ENCODE data around the gene UBASH3A.
A peak's percentile ranks its signal among the peaks of the same experiment; 100 is the strongest.

UBASH3A gene

GRCh38 chr21:42493109-42494060 is 89.7 kb downstream of the UBASH3A start:
- TF ChIP-seq CTCF (IDR thresholded peaks at IDR 0.05; ENCODE audit: low read depth, low read length) = no peak
- no peak for DNase-seq (ENCODE audit: low read depth in 2 of 2)
- H3K4me3 ChIP-seq (replicated peaks in 1 of 2; ENCODE audit: low read depth in 2 of 2, low read length in 2 of 2) = no peak overlapping the region

GRCh38 chr21:42495027-42495426 is 91.3 kb downstream of the UBASH3A start:
- H3K4me3 ChIP-seq (replicated peaks in 1 of 2; ENCODE audit: low read depth in 2 of 2, low read length in 2 of 2) = no peak overlapping the region

GRCh38 chr21:42495765-42496119 is 92.0 kb downstream of the UBASH3A start:
- peak overlapping the region; percentile 61 to 69 for H3K4me3 ChIP-seq (replicated peaks in 1 of 2; ENCODE audit: low read depth in 2 of 2, low read length in 2 of 2)
- peak in 1 of 2 donors; percentile 24 for DNase-seq (ENCODE audit: low read depth in 2 of 2)
- TF ChIP-seq CTCF (IDR thresholded peaks at IDR 0.05; ENCODE audit: low read depth, low read length) = no peak

More at GRCh38 chr21:42495027-42495426, 91.3 kb downstream of the UBASH3A start:
- no peak for TF ChIP-seq CTCF (IDR thresholded peaks at IDR 0.05; ENCODE audit: low read depth, low read length)
- no peak for DNase-seq (ENCODE audit: low read depth in 2 of 2)

GRCh38 chr21:42496120-42496838 is 92.6 kb downstream of the UBASH3A start, which contains the start of gene RSPH1:
Gene RSPH1, minus strand, starts transcription at chr21:42496224. Its CDS starts 38 bp downstream, at chr21:42496186.
- DNase-seq (ENCODE audit: low read depth in 2 of 2) = peak; percentile 98
- peak within 1 kb of the TSS; percentile 61 to 69 for H3K4me3 ChIP-seq (replicated peaks in 1 of 2; ENCODE audit: low read depth in 2 of 2, low read length in 2 of 2)
- TF ChIP-seq CTCF (IDR thresholded peaks at IDR 0.05; ENCODE audit: low read depth, low read length) = no peak

DNA sequence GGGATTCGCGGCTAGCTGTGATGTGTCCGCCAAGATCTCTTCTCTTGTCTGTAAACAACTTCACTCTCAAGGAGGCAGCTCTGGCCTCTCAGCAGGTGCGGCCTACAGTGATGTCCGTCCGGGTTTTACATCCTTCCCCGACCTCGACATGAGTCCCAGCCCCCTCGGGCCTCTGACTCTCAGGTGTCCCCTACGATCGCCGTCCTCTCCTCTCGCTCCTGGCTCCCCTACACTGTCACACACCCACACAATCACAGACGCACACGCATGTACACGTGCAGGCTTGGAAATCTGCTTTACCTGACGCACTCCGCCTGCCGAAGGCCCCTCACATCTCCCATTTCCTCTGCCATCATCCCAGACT is 93.1 kb downstream of the UBASH3A start:
- TF ChIP-seq CTCF (IDR thresholded peaks at IDR 0.05; ENCODE audit: low read depth, low read length) = no peak
- peak overlapping the region; percentile 58 to 69 for H3K4me3 ChIP-seq (replicated peaks in 1 of 2; ENCODE audit: low read depth in 2 of 2, low read length in 2 of 2)
- DNase-seq (ENCODE audit: low read depth in 2 of 2) = no peak

All from cardiac fibroblast (primary cell).